SK-N-SH (cell line): Measurements from ENCODE around the gene TRIM67.
A peak's percentile ranks its signal among the peaks of the same experiment; 100 is the strongest.

Experiments
- EZH2phosphoT487 ChIP-seq: fragments of 200-600 bp; sonication (generic); IDR thresholded peaks from 2 replicates; pipeline ENCODE4 v1.6.1; 2017; ENCODE audit warnings: low read depth, mixed run types, mild to moderate bottlenecking, antibody characterized with exemption, moderate library complexity, borderline replicate concordance
- FOSL2 ChIP-seq: IDR thresholded peaks from 2 replicates; pipeline ENCODE4 v1.4.0; 2012; ENCODE audit warnings: low read depth, mild to moderate bottlenecking, moderate library complexity, borderline replicate concordance
- POLR2AphosphoS5 ChIP-seq: IDR thresholded peaks from 2 replicates; pipeline ENCODE4 v1.6.1; 2012; ENCODE audit warnings: low read depth, low read length
- TF ChIP-seq, protein P1 (sequence below): IDR thresholded peaks from 2 replicates; pipeline ENCODE4 v1.6.1; 2012; ENCODE audit warnings: mild to moderate bottlenecking, low read depth, low read length, moderate library complexity

DNA sequence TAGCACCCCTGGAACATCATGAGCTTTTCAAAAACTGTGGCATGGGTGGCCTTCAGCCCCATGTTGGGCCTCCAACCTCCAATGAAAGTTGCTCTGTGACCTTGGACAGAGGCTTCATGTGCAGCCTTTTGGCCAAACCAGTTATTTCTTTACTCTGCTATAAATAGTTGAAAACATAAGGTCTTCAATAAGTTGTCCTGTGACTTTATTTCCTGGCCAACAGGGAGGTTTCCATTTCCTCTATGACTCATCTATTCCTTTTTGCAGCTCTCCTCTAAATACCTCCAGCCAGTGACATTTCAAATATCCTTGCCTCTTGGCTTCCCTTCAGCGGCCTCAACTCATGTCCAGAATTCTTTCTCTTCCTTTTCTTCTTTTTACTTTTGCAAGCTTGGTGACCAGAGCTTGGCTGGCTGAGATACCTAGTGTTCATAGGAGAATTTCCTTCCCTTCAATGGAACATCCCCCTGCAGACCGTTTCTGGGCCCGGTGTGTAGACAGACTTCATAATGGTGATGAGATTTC, 22.7 kb upstream of the TRIM67 start:
- no peak for TF ChIP-seq EZH2phosphoT487
- no peak for TF ChIP-seq POLR2AphosphoS5
- peak; percentile 24; the same call in 1 of the 2 replicates for TF ChIP-seq FOSL2
- TF ChIP-seq, protein P1, sequence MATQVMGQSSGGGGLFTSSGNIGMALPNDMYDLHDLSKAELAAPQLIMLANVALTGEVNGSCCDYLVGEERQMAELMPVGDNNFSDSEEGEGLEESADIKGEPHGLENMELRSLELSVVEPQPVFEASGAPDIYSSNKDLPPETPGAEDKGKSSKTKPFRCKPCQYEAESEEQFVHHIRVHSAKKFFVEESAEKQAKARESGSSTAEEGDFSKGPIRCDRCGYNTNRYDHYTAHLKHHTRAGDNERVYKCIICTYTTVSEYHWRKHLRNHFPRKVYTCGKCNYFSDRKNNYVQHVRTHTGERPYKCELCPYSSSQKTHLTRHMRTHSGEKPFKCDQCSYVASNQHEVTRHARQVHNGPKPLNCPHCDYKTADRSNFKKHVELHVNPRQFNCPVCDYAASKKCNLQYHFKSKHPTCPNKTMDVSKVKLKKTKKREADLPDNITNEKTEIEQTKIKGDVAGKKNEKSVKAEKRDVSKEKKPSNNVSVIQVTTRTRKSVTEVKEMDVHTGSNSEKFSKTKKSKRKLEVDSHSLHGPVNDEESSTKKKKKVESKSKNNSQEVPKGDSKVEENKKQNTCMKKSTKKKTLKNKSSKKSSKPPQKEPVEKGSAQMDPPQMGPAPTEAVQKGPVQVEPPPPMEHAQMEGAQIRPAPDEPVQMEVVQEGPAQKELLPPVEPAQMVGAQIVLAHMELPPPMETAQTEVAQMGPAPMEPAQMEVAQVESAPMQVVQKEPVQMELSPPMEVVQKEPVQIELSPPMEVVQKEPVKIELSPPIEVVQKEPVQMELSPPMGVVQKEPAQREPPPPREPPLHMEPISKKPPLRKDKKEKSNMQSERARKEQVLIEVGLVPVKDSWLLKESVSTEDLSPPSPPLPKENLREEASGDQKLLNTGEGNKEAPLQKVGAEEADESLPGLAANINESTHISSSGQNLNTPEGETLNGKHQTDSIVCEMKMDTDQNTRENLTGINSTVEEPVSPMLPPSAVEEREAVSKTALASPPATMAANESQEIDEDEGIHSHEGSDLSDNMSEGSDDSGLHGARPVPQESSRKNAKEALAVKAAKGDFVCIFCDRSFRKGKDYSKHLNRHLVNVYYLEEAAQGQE = peak; percentile 83; the same call in 1 of the 2 replicates
